Stimulated activated CD4-positive, alpha-beta T cell treated with anti-CD3 and anti-CD28 coated beads, Interleukin-2, amount 100 ng/mL, for 24 hours (primary cell): Measurements from ENCODE around the gene CD46.
"Not testable (repeated sequence)": the region's sequence is repeated elsewhere in the genome, so short reads cannot be mapped to it uniquely, and the experiment has no call there.

Experiments used
- DNase-seq, 2 donors: peaks; one replicate each; pipeline ENCODE4 v3.0.0-alpha.2; 2020

Gene CD46

GRCh38 chr1:207752456-207752998, 673 bp downstream of the CD46 start:
- DNase-seq: peak; percentile 50 to 51

- no peak for DNase-seq
Observed at GRCh38 chr1:207753611-207754010, 1.8 kb downstream of the CD46 start.

- DNase-seq: no peak
Observed at GRCh38 chr1:207754011-207754410, 2.2 kb downstream of the CD46 start.

GRCh38 chr1:207754974-207755700, 3.3 kb downstream of the CD46 start:
- no peak for DNase-seq

- no peak for DNase-seq
Observed at GRCh38 chr1:207755846-207756693, 4.2 kb downstream of the CD46 start.

- no peak for DNase-seq
Observed at GRCh38 chr1:207762622-207763021, 10.8 kb downstream of the CD46 start.

- DNase-seq: no peak
Observed at GRCh38 chr1:207763091-207763490, 11.2 kb downstream of the CD46 start.

- DNase-seq: no peak
Observed at GRCh38 chr1:207763972-207764371, 12.1 kb downstream of the CD46 start.

- DNase-seq: no peak
Observed at GRCh38 chr1:207766569-207766968, 14.7 kb downstream of the CD46 start.

GRCh38 chr1:207770514-207770913, 18.7 kb downstream of the CD46 start:
- DNase-seq: not testable (repeated sequence)

GRCh38 chr1:207776045-207776444, 24.2 kb downstream of the CD46 start:
- not testable (repeated sequence) for DNase-seq

GRCh38 chr1:207777412-207777811, 25.6 kb downstream of the CD46 start:
- not testable (repeated sequence) for DNase-seq

GRCh38 chr1:207779008-207779407, 27.2 kb downstream of the CD46 start:
- no peak for DNase-seq

GRCh38 chr1:207781312-207781711, 29.5 kb downstream of the CD46 start:
- no peak for DNase-seq

GRCh38 chr1:207787776-207788175, 35.9 kb downstream of the CD46 start:
- DNase-seq: no peak

- no peak for DNase-seq
Observed at GRCh38 chr1:207789386-207789785, 37.5 kb downstream of the CD46 start.

- DNase-seq: no peak
Observed at GRCh38 chr1:207789792-207790787, 38.2 kb downstream of the CD46 start.

GRCh38 chr1:207791290-207791689, 39.4 kb downstream of the CD46 start:
- DNase-seq: no peak

- DNase-seq: no peak
Observed at GRCh38 chr1:207793327-207793726, 41.5 kb downstream of the CD46 start.

- no peak for DNase-seq
Observed at GRCh38 chr1:207794861-207795260, 43.0 kb downstream of the CD46 start.

GRCh38 chr1:207797229-207797973, 45.5 kb downstream of the CD46 start:
- DNase-seq: peak; percentile 86 to 87

- no peak for DNase-seq
Observed at GRCh38 chr1:207798847-207799246, 47.0 kb downstream of the CD46 start.
